GM18502 (cell line): ENCODE measurements around the gene SLC12A7.
"Not testable (repeated sequence)": the region's sequence is repeated elsewhere in the genome, so short reads cannot be mapped to it uniquely, and the experiment has no call there.

Experiments
- ATAC-seq: cut with Tn5 transposase; IDR thresholded peaks from one replicate; pipeline ENCODE4 v1.9.1; 2021; ENCODE audit warnings: mild to moderate bottlenecking; ENCODE audit not compliant: unreplicated experiment, poor library complexity

SLC12A7 gene

DNA sequence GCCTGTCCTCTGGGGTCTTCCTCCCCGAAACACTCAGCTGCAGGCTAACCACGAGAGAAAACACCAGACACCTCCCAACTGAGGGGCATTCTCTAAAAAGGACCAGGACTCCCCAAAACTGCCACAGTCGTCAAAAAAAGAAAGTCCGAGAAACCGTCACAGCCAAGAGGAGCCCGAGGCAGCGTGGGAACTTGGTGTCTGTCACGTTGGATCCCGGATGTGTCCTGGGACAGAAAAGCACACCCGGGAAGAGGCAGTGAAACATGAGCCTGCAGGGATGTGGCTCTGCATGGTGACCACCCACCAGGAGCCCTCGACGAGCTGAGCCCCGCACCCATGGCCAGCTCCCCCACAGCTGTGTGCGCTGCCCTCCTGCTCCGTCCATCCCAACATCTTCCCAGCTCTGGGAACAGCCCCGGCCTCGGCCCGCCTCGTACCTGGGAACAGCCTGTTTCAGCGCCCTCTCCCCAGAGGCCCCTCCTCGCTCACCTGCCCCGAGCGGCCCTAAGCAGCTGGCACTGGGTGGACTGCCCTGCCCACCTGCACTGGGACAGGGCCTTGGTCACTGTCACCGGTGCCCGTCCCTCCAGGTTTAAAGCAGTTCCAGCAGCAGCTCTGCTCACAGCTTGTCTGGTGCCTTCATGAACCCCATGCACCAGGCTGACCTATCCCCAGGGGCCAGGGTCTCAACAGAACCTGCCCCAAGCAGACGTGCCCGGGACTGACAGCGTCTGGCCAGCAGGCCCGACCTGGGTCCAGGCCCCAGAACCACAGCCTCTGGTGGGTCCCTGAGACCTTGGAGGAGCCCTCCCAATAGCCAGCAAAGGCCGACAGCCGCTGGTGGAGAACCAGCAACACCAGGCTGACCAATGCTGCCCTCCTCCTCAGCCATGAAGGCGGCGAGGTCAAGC is 10.9 kb downstream of the SLC12A7 start:
- no peak for ATAC-seq

DNA sequence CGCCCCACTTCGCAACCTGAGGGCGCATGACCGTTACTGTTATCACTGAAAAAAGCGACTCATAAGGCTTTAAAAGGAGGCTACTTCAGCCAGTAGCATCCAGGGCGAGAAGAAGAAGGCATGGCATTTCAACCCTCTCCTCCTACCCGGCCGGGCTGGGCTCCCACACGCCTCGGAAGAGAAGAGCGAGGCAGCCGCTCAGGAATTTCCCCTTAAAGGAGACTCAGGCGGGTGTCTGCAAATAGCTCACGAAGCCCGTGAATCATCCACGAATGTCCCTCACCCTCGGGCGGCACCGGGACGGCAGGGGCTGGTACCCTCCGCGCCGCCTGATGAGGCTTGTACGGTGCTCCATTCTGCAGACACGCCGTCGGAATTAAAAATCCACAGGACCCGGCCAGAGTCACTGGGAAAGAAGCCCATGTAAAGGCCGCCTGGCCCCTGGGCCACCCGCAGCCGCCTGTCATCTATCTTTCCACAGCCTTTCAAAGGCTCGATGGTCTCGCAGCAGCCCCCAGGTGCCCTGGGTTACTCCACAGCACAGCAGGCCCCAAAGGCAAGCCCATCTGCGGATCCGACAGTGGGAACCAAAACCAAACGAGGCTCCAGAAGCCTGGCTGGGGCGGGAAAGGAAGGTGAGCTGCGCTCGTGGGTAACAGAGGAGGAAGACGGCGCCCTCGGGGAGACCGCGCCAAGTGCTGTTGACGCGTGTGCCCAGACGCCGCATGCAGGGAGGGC is 11.8 kb downstream of the SLC12A7 start:
- no peak for ATAC-seq

DNA sequence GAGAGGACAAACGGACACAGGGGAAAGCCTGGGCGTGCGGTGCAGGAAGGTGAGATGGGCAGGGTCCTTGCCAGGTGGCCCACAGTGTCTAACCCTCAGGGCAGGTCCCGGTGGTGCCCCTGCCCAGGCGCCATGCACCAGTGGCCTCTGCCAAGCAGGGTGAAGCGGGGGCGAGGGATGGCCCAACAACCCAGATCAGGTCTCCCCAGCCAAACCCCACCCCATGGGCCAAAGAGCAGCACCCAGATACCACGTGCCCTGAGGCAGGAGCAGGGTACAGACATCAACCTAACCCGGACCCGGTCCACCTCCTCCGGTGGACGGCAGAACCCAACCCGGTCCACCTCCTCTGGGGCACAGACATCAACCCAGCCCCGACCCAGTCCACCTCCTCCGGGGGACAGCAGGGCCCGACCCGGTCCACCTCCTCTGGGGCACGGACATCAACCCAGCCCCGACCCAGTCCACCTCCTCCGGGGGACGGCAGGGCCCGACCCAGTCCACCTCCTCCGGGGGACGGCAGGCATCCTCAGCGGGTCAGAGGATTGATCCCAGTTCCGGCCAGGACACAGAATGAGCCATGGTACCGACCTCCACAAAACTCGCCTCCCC is 12.8 kb downstream of the SLC12A7 start:
- no peak for ATAC-seq

DNA sequence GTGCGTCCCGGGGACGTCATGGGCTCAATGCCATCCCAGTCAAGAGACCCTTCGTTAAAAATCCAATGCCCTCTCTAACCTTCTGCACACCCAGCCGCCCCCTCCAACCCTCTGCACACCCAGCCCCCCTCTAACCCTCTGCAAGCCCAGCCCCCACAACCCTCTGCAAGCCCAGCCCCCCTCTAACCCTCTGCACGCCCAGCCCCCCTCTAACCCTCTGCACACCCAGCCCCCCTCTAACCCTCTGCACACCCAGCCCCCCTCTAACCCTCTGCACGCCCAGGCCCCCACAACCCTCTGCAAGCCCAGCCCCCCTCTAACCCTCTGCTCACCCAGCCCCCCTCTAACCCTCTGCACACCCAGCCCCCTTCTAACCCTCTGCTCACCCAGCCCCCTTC is 13.9 kb downstream of the SLC12A7 start:
- not testable (repeated sequence) for ATAC-seq

DNA sequence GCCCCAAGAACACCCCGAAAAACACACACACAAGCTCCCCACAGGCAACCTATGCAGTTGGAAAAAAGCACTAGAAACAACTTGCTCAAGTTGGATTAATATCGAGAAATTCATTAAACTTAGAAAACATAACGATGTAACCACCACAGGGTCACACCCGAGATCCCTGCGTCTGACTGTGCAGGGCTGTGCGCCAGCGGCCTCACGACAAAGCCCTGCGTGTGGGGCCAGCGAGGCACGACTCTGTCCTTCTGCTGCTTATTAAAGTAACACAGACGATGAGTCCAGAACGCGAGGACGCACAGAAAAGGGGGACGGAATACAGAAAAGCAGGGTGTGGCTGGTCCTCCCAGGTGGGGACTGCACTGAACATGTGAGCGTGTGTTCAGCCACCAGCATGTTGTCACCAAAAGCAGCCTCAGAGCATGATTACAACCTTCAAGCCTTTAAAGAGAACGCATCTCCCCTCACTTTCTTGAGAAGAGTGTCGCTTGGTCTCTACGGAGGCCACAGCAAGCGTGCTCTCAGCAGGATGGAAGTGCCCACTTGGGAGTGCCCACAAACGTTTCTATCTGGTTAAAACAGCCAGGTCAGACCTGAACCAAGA is 14.4 kb downstream of the SLC12A7 start:
- no peak for ATAC-seq

DNA sequence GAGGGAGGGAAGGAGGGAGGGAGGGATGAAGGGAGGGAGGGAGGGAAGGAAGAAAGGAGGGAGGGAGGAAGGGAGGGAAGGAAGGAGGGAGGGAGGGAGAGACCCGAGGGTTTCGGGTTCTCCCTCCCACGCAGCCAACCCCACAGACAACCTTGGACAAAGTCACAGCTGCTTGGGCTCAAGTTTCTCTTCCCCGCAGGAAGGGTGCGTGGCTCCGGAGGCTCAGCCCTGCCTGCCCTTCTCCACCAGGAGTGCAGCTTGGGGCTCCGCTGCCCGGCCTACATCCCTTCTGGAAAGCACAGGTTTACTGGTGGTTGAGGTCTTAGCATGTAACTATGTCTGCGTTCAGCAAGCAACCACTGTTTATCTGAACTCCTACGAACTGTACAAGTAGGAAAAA is 15.0 kb downstream of the SLC12A7 start:
- no peak for ATAC-seq

DNA sequence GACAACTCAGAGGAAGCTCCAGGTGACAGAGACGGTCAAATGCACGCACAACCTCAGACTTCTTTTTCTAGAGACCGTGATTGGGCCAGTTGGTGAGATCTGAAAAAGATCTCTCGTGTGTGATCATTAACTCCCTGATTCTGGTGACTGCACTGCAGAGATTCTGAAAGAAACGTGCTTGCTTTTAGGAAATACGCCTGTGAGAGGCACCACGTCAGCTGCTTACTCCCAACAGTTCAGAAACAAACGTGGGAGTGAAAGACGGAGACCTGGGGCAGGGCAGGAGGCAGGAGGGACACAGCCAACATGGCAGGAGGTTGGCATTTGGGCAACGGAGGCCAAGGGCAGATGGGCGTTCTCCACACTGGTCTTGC is 15.9 kb downstream of the SLC12A7 start:
- ATAC-seq, result no peak

DNA sequence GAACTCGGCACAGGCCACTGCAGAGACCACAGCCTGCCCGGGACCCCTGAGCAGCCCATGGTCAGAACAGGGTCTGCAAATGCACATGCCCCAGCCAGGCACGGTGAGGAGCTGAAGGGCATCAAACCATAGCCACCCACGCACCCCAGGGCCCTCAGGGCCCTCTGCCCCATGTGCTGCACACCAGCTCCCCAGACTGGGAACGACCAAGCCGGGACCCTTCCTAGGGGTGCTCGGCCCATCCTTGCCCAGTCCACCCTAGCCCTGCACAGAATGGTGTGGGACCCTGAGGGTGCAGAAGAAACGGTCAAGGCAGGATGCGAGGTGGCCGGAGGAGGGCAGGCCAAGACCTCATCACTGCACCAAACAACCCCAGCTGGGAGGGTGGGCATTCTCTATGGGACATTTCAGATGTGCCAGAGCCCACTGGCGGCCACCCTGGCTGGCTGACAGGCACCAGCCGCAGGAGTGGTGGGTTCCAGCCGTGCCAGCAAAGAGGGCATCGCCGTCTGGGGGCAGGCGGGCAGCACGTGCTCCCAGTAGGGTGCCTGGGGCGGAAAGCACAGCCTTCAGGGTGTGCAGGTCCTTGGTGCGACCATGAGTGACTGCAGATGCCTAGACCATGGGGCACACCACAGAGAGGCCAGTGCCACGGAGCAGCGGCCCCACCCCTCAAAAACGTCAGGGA is 16.4 kb downstream of the SLC12A7 start:
- ATAC-seq, result no peak

DNA sequence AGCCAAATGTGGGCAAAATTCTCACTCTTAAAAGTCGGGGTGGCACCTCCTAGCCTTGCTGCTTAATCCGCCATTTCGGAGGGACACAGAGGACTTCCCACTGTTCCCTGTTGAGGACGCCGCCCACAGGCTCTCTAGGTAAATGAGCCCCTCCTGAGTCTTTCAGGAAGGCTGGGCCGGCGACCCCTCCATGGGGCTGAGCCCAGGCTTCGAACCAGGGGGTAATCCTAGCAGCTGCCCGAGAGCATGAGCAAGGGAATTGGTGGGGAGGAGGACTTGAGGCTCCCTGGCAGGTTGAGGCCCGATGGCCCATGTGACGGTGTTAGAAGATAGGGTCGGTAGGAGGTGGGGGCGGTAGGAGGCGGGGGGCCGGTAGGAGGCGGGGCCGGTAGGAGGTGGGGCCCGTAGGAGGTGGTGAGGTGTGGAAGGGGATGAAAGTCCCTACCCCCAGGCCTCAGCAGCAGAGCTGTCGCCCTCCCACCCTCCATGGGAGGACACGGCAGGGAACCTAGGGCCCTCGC is 17.1 kb downstream of the SLC12A7 start:
- ATAC-seq, result no peak

DNA sequence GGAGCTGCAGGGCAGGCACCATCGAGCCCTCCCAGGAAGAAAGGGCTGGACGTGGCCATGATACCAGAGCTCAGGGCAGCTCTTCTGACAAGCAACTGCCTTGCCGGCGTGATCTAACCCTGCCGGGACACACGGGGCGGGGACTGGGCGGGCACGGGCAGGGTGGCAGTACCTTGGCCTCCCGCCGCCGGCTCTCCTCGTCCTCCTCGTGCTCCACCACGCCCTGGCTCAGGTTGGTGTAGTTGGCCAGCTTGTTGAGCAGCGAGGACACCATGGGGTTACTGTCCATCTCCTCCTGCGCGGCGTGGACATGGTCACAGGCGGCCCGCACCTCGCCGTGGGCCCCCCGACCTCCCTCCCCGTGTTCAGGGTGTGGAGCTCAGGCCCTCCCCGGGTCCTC is 18.5 kb downstream of the SLC12A7 start:
- no peak for ATAC-seq

DNA sequence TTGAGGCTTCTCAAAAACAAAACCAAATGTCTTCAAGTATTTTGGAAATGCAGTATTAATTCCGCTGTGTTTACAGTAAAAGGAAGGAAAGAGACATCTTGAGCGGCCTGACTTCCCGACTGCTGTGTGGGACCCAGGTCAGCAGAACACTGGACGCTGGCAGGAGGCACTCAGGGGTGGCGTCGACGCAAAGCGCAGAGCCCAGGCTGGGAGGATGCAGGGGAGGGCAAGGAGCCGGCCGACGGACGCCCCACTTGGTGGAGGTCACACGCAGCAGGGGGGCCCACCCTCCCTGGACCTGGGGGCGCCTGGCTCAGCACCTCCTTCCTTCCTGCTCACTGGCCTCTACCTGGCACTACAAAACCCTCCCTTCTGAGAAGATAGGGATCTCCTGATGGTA is 19.7 kb downstream of the SLC12A7 start:
- ATAC-seq, result no peak

DNA sequence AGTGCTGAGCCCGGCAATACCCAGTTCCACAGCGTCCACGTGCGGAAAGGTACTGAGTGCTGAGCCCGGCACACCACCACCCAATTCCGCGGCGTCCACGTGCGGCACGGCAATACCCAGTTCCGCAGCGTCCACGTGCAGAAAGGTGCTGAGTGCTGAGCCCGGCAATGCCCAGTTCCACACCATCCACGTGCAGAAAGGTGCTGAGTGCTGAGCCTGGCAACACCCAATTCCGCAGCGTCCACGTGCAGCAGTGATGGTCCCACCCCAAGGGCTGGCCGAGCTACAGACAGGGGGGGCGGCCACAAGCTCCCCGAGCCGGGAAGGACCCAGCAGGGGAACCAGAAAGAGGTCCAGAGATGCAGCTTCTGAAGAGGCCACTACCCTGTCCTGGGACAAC is 20.2 kb downstream of the SLC12A7 start:
- ATAC-seq, result no peak

DNA sequence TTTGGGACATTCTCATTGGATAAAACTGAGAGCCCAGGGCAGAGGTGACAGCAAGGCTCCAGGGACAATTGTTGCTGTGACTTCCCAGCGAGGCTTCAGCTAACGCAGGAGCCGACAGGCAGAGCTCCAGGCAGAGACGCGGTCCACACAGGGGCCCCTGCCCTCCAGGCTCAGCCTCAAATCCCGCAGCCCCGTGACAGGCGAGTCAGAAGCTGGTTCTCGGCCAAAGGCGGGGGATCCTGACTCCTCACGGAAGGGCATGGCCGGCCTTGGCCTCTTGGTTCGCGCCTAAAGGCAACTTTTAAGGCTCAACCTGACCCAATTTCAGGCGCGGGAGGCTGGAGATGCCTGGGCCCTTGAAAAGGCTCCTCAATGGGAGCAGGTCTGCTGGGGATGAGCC is 21.3 kb downstream of the SLC12A7 start:
- no peak for ATAC-seq

DNA sequence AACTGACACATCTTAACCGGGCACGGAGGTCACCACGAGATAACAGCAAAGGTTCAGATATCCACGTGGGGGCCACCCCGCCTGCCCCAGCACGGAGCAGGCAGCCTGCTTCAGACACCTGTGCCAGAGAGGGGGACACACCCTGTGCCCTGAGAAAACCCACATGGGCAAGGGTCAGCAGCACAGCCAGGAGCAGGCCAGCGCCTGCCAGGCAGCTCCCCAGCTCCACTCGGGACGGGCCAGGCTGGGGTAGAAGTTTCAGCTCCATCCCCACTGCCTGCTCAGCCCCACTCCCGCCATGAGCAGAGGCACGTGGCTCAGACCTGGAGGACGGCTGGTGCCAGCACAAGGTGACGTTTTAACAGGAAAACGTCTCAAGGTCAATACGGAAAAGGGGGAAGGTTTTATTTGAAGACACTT is 22.2 kb downstream of the SLC12A7 start:
- no peak for ATAC-seq

DNA sequence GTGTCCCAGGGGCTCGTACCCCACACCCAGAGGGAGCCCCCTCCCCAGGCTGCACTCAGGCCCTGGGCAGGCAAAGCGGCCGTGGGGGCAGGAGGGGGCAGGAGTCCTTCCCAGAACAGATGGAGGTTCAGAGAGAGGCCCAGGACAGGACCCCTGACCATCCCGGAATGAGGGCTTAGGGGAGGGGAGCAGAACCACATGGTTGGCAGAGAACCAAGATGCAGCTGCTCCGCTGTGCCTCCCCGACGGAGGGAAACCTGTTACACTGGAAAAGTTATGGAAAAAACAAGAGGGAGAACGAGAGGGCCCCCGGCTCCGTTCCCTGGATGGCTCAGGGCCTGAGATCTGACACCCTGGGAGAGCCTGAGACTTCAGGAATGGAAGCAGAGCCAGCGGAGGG is 22.7 kb downstream of the SLC12A7 start:
- ATAC-seq, result no peak

DNA sequence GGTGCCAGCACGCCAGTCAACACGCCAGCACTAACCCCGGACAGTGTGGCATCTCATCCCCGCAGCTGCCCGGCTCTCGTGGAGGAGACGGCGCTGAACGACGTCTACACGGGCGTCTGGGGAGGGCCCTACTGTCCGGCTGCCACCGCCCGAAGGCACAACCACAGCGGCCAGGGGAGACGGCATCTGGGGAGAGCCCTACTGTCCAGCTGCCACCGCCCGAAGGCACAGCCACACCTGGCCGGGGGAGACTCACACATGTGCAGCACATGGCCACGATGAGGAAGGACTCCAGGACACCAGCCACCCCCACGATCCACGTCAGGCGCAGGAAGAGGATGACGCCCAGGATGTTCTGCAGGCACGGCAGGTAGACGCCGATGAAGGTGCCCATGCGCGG is 23.1 kb downstream of the SLC12A7 start:
- ATAC-seq, result no peak

DNA sequence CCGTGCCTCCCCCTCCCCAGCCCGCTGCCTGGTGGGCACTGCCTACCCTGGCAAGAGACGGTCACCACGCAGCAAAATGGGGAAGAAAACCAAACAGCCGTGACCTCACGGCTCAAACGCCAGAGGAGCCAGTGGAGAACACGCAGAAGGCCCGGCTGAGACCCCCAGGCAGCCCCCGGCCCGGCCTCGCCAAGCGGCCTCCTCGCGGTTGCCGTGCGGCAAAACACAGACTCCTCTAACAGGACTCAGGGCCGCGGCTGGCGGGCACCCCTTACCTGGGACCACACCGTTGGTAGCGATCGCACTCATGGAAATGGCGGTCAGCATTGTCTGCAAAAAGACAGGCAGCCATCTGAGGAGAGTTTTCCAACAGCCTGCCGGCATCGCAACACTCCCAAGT is 23.8 kb downstream of the SLC12A7 start:
- no peak for ATAC-seq

DNA sequence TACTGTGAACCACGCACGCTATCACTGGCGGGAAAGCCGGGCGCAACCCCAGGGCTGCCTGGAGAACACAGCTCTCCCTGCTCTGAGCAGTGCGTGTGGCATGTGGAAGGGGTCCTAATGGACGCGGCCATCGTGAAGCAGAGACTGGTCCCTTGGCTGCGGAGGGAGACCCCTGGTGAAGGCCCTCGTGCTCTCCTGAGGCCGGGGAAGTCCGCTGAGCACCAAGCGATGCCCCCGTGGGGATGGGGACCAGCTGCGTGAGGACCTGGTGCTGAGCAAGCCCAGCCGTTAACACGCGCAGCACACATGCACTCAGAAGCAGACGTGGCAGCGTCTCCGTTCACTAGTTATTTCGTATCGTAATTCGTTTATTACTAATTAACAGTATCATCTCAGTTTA is 24.4 kb downstream of the SLC12A7 start:
- no peak for ATAC-seq

DNA sequence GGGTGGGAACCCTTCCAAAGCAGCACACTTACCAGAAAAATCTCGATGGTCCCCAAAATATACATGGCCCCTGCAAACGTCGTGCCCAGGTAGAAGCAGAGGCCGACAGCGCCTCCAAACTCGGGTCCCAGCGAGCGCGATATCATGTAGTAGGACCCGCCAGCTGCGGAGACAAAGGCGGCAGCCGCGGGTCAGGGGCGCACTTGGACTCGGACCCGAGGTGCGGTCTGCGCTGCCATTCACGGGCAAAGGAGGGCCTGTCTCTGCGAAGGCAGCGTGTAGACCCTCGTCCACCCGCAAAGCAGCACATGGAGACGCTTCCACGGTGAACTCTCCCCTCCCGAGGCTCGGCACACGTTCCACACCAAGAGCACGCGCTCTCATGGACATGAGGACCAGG is 25.0 kb downstream of the SLC12A7 start:
- no peak for ATAC-seq

DNA sequence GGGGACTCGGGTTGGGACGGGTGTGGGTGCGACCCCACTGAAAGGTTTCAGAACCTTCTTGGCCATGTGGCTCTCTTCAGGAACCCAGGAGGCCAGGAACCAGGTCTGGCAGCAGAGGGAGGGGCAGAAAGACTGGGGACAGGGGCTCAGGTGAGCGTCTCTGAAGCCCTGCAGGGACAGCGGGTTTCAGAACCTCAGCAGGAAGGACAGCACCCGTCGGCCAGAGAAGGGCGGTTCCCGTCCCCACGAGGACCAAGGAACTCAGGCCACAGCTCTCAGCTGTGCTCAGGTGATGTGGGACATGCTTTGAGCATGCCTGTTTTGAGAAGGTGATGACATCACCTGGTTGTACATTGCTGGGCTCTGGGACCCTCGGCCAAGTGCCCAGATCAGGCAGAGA is 25.7 kb downstream of the SLC12A7 start:
- ATAC-seq, result no peak
